ENCODE measurements around the gene MED13.

MED13 gene

DNA sequence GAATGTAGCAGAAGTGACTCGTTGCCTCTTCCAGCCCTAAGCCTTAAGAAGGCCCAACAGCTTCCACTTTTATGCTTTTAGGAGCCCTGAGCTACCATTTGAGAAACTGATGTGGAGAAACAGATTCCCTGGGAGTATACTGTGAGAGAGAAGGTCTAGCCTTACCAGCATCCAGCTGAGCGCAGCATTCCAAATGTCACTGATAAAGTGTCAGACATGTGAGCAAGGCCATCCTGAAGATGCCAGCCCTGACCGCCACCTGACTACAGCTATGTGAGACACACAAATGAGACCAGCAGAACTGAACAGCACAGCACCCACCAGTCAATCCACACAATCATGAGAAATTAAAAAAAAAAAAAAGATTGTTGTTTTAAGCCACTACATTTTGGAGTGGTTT is 18.6 kb upstream of the MED13 start:
- H3K4me3 ChIP-seq (replicated peaks; ENCODE audit: insufficient read depth, low read length): no peak overlapping the region
- no peak overlapping the region for H3K27ac ChIP-seq (replicated peaks)
- no peak for DNase-seq (ENCODE audit: low read depth in 1 of 2, low spot score in 1 of 2)
- TF ChIP-seq, protein P1, sequence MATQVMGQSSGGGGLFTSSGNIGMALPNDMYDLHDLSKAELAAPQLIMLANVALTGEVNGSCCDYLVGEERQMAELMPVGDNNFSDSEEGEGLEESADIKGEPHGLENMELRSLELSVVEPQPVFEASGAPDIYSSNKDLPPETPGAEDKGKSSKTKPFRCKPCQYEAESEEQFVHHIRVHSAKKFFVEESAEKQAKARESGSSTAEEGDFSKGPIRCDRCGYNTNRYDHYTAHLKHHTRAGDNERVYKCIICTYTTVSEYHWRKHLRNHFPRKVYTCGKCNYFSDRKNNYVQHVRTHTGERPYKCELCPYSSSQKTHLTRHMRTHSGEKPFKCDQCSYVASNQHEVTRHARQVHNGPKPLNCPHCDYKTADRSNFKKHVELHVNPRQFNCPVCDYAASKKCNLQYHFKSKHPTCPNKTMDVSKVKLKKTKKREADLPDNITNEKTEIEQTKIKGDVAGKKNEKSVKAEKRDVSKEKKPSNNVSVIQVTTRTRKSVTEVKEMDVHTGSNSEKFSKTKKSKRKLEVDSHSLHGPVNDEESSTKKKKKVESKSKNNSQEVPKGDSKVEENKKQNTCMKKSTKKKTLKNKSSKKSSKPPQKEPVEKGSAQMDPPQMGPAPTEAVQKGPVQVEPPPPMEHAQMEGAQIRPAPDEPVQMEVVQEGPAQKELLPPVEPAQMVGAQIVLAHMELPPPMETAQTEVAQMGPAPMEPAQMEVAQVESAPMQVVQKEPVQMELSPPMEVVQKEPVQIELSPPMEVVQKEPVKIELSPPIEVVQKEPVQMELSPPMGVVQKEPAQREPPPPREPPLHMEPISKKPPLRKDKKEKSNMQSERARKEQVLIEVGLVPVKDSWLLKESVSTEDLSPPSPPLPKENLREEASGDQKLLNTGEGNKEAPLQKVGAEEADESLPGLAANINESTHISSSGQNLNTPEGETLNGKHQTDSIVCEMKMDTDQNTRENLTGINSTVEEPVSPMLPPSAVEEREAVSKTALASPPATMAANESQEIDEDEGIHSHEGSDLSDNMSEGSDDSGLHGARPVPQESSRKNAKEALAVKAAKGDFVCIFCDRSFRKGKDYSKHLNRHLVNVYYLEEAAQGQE (IDR thresholded peaks at IDR 0.05; ENCODE audit: insufficient replicate concordance, low read depth): no peak
- TF ChIP-seq GABPA (IDR thresholded peaks at IDR 0.05; ENCODE audit: low read depth) (no peak), POLR2AphosphoS5 (IDR thresholded peaks at IDR 0.05; ENCODE audit: low read depth) (no peak), SPI1 (IDR thresholded peaks at IDR 0.05; ENCODE audit: borderline replicate concordance, low read depth) (no peak), CTCF (IDR thresholded peaks at IDR 0.05; ENCODE audit: insufficient read depth, low read length) (no peak)
- H3K27me3 ChIP-seq (ENCODE audit: insufficient read depth, poor library complexity, severe bottlenecking): no peaks in the 10 kb centered on the region

DNA sequence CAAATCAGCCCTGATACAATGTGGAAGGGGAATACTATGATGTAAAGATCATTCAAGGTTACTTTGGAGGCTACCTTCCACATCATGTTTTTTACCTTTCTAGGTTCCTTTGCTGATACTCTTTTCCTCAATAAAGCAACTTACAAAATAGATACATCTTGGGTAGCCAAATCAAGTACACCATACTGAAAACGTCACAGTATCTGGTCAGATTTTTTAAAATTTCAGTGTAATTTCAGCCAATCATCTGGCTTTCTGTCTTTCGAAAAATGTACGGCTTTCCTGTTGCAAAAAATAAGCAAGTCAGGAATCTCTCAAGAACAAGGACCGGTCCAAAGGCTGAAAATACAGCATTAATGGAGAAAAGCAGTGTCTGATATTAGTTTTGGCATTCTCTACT is 15.6 kb upstream of the MED13 start:
- H3K4me3 ChIP-seq (replicated peaks; ENCODE audit: insufficient read depth, low read length): no peak overlapping the region
- no peak for DNase-seq (ENCODE audit: low read depth in 1 of 2, low spot score in 1 of 2)
- H3K27me3 ChIP-seq (ENCODE audit: insufficient read depth, poor library complexity, severe bottlenecking): no peaks in the 10 kb centered on the region
- no peak overlapping the region for H3K27ac ChIP-seq (replicated peaks)
- TF ChIP-seq, protein P1 (IDR thresholded peaks at IDR 0.05; ENCODE audit: insufficient replicate concordance, low read depth): no peak
- TF ChIP-seq CTCF (IDR thresholded peaks at IDR 0.05; ENCODE audit: insufficient read depth, low read length) (no peak), GABPA (IDR thresholded peaks at IDR 0.05; ENCODE audit: low read depth) (no peak), POLR2AphosphoS5 (IDR thresholded peaks at IDR 0.05; ENCODE audit: low read depth) (no peak), SPI1 (IDR thresholded peaks at IDR 0.05; ENCODE audit: borderline replicate concordance, low read depth) (no peak)

GRCh38 chr17:62078009-62078408 is 12.9 kb upstream of the MED13 start:
- H3K27me3 ChIP-seq (ENCODE audit: insufficient read depth, poor library complexity, severe bottlenecking): no peaks in the 10 kb centered on the region
- no peak for DNase-seq (ENCODE audit: low read depth in 1 of 2, low spot score in 1 of 2)
- no peak overlapping the region for H3K27ac ChIP-seq (replicated peaks)
- TF ChIP-seq, protein P1 (IDR thresholded peaks at IDR 0.05; ENCODE audit: insufficient replicate concordance, low read depth): no peak
- TF ChIP-seq POLR2AphosphoS5 (IDR thresholded peaks at IDR 0.05; ENCODE audit: low read depth): no peak
- no peak for TF ChIP-seq SPI1 (IDR thresholded peaks at IDR 0.05; ENCODE audit: borderline replicate concordance, low read depth)
- no peak overlapping the region for H3K4me3 ChIP-seq (replicated peaks; ENCODE audit: insufficient read depth, low read length)

Data from HL-60 (cell line).